Measurements from ENCODE around the gene PIK3C2B.

PIK3C2B gene

GRCh38 chr1:204451352-204452124 is 43.1 kb downstream of the PIK3C2B start:
- no peak for TF ChIP-seq CTCF (IDR thresholded peaks at IDR 0.05; ENCODE audit: unreplicated experiment in 3 of 3)
- Mint-ChIP-seq H3K27ac (peak overlapping the region in 2 of 3 experiments; percentile 18 to 47), H3K9me3 (no peaks in the 10 kb centered on the region), H3K27me3 (ENCODE audit: low read depth) (no peaks in the 10 kb centered on the region), H3K4me1 (peaks cover 60% of the 10 kb centered on the region), H3K4me3 (peak overlapping the region in 1 of 3 experiments; percentile 84), H3K36me3 (ENCODE audit: low read depth) (peaks cover 47% of the 10 kb centered on the region)

GRCh38 chr1:204450461-204451257 is 43.9 kb downstream of the PIK3C2B start:
- Mint-ChIP-seq H3K9me3 (no peaks in the 10 kb centered on the region), H3K4me1 (peaks cover 60% of the 10 kb centered on the region), H3K4me3 (peak overlapping the region in 2 of 3 experiments; percentile 60 to 84), H3K36me3 (ENCODE audit: low read depth) (peaks cover 49% of the 10 kb centered on the region), H3K27ac (peak overlapping the region in 2 of 3 experiments; percentile 18 to 47), H3K27me3 (ENCODE audit: low read depth) (no peaks in the 10 kb centered on the region)
- no peak for TF ChIP-seq CTCF (IDR thresholded peaks at IDR 0.05; ENCODE audit: unreplicated experiment in 3 of 3)

GRCh38 chr1:204449678-204450280 is 44.8 kb downstream of the PIK3C2B start:
- no peak for TF ChIP-seq CTCF (IDR thresholded peaks at IDR 0.05; ENCODE audit: unreplicated experiment in 3 of 3)

GRCh38 chr1:204448991-204449677 is 45.5 kb downstream of the PIK3C2B start:
- peaks cover 51% of the 10 kb centered on the region for H3K36me3 Mint-ChIP-seq (ENCODE audit: low read depth)
- peak overlapping the region in 2 of 3 experiments; percentile 16 to 45 for H3K4me3 Mint-ChIP-seq
- no peaks in the 10 kb centered on the region for H3K9me3 Mint-ChIP-seq

More at GRCh38 chr1:204449678-204450280, 44.8 kb downstream of the PIK3C2B start:
- Mint-ChIP-seq H3K36me3 (ENCODE audit: low read depth) (peaks cover 50% of the 10 kb centered on the region), H3K4me1 (peaks cover 56% of the 10 kb centered on the region), H3K27ac (no peak overlapping the region), H3K4me3 (peak overlapping the region in 2 of 3 experiments; percentile 60 to 84), H3K9me3 (no peaks in the 10 kb centered on the region), H3K27me3 (ENCODE audit: low read depth) (no peaks in the 10 kb centered on the region)

More at GRCh38 chr1:204448991-204449677, 45.5 kb downstream of the PIK3C2B start:
- Mint-ChIP-seq H3K27ac (no peak overlapping the region), H3K27me3 (ENCODE audit: low read depth) (no peaks in the 10 kb centered on the region), H3K4me1 (peaks cover 51% of the 10 kb centered on the region)
- no peak for TF ChIP-seq CTCF (IDR thresholded peaks at IDR 0.05; ENCODE audit: unreplicated experiment in 3 of 3)
